Non-pigmented ciliary epithelial cell (primary cell): Measurements from ENCODE around the gene NFATC1.
"Not testable (repeated sequence)": the region's sequence is repeated elsewhere in the genome, so short reads cannot be mapped to it uniquely, and the experiment has no call there.

ENCODE experiments used
- DNase-seq: peaks from one replicate; pipeline ENCODE4 v3.0.0-alpha.2; 2010; ENCODE audit warnings: low read depth

Gene NFATC1

GRCh38 chr18:79489051-79489898 lies 93.5 kb downstream of the NFATC1 start:
- DNase-seq = no peak

GRCh38 chr18:79489899-79490625 lies 94.3 kb downstream of the NFATC1 start:
- DNase-seq = no peak

- DNase-seq = no peak
Measured at GRCh38 chr18:79490626-79491041, 94.9 kb downstream of the NFATC1 start.

GRCh38 chr18:79491081-79491551 lies 95.4 kb downstream of the NFATC1 start:
- no peak for DNase-seq

GRCh38 chr18:79493211-79493800 lies 97.6 kb downstream of the NFATC1 start:
- no peak for DNase-seq

- no peak for DNase-seq
Measured at GRCh38 chr18:79493801-79494211, 98.1 kb downstream of the NFATC1 start.

GRCh38 chr18:79494936-79495335 lies 99.2 kb downstream of the NFATC1 start:
- DNase-seq = no peak

GRCh38 chr18:79495591-79496071 lies 99.9 kb downstream of the NFATC1 start:
- DNase-seq = no peak

GRCh38 chr18:79496237-79496977 lies 100.7 kb downstream of the NFATC1 start:
- no peak for DNase-seq

- no peak for DNase-seq
Measured at GRCh38 chr18:79496978-79497637, 101.4 kb downstream of the NFATC1 start.

GRCh38 chr18:79497638-79498081 lies 101.9 kb downstream of the NFATC1 start:
- DNase-seq = no peak

- DNase-seq = no peak
Measured at GRCh38 chr18:79498662-79499061, 102.9 kb downstream of the NFATC1 start.

- DNase-seq = no peak
Measured at GRCh38 chr18:79501006-79501405, 105.3 kb downstream of the NFATC1 start.

- no peak for DNase-seq
Measured at GRCh38 chr18:79502782-79503181, 107.1 kb downstream of the NFATC1 start.

GRCh38 chr18:79503406-79503805 lies 107.7 kb downstream of the NFATC1 start:
- no peak for DNase-seq

- no peak for DNase-seq
Measured at GRCh38 chr18:79504034-79504433, 108.3 kb downstream of the NFATC1 start.

- not testable (repeated sequence) for DNase-seq
Measured at GRCh38 chr18:79504495-79504894, 108.8 kb downstream of the NFATC1 start.

GRCh38 chr18:79505465-79505864 lies 109.7 kb downstream of the NFATC1 start:
- not testable (repeated sequence) for DNase-seq

GRCh38 chr18:79506191-79507075 lies 110.7 kb downstream of the NFATC1 start:
- no peak for DNase-seq

GRCh38 chr18:79507076-79507545 lies 111.4 kb downstream of the NFATC1 start:
- DNase-seq = no peak
